A549 treated with DMSO at 1 μM for 4 hours (cell line): Measurements from ENCODE around the gene METTL3. TPM values are rescaled to one million over a fixed set of nuclear protein-coding genes. Genes with fewer than 3 reads are reported as not detected.

ENCODE experiments used
- total RNA-seq: library from RNA; stranded (reverse); fragments of 200-300 nt; extraction: Qiagen RNA extraction; gene quantifications from 5 replicates; pipeline ENCODE4 v1.2.3, GENCODE V29; 2022; ENCODE audit warnings: low read depth

METTL3 gene
- 39.3 to 55.4 TPM (median 53.2 TPM) in 5 replicates for total RNA-seq

GRCh38 chr14:21510735-21511657 is at the start of gene METTL3:
TSS of gene METTL3 (minus strand) at chr14:21511340. CDS start at chr14:21511223, 117 bp downstream.

DNA sequence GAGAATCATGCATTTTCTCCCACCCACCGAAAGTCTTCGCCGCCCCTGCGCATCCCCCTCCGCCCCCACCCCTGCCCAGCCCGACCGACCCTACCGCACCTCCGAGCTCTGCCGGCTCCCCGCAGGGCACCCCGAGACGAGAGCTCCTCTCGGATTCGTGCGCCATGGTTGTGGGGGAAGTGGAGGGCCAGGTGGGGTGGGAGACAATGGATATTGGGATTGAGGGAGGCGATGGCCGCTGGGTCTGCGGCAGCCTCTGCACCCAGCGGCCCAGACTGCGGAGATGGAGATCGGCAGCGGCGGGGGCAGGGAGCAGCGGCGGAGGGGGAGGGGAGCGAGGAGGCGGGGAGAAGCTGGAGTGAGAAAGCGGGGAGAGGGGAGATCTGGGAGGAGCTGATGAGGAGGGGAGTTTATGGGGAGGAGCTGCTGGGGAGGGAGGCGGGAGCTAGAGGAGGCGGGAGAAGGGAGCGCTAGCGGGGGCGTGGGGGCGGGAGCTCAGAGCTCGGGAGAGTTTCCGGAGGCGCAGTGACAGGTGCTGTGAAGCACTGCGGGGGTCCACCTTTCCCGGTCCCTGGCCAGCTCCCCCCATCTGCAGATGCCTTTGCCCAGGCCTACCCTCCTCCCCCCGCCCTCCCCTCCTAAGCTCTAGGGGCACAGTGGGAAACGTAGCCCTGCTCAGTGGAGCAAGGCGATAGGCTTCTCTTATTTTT is 15.0 kb upstream of the METTL3 start, which contains the start of gene SALL2:
Gene SALL2 (minus strand): TSS at position 385 of the 710 bp plus-strand sequence. CDS start 219 bp downstream, at position 166.

GRCh38 chr14:21476925-21477681 is 34.0 kb downstream of the METTL3 start, which contains the start of the genes RAB2B and TOX4:
TSS of gene RAB2B (minus strand) at chr14:21476959. CDS start at chr14:21476872, 87 bp downstream.
TSS of gene TOX4 (plus strand) at chr14:21477195. CDS start at chr14:21477279, 84 bp downstream.

DNA sequence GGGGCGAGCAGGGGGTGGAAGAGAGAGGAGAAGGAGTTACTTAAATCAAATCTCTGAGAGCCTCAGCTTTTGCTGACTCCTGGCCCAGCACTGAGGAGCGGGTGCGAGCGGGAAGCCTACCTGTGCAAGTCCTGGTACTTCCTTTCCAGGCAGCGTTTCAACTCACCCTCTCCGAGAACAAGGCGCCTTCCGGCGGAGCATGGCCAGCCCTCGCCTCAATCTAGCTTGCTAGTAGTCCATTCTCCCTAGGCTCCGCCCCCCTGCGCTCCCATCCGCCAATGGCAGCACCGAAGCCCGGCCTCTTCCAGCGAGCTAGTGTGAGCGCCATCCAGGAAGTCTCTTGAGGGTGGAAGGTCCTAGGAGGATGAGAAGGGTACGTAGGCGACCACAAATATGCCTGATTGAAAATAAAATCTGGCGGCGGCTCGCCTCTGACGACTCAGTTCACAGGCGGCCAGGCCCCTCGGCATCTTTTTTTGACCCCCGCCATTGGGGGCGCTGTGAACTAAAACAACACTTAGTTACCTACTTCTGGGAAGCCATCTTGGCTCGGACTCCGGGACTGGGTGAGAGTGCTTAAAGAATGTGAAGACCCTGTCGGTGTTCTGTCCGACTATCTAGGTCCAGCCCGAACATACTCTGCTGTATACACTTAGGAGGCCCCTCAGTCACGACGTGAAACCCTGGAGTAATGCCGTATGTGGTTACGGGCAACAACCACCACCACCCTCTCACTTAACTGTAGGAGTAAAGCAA is 55.0 kb downstream of the METTL3 start, which contains the start of gene CHD8:
Gene CHD8 (minus strand): TSS at position 212 of the 756 bp plus-strand sequence. CDS start 24,480 bp downstream, outside the sequence.

Other genes with a start within 250 kb of the METTL3 start
- gene HNRNPC, start 241.9 kb downstream of the METTL3 start, total RNA-seq: 834 to 993 TPM (median 864 TPM) in 5 replicates
- gene RPGRIP1, start 231.3 kb downstream of the METTL3 start, total RNA-seq: 0.24 to 0.54 TPM (median 0.26 TPM) in 5 replicates
- gene SUPT16H, start 127.3 kb downstream of the METTL3 start, total RNA-seq: 108 to 118 TPM (median 114 TPM) in 5 replicates
- gene CHD8, start 55.2 kb downstream of the METTL3 start, total RNA-seq: 40.1 to 45.5 TPM (median 41.5 TPM) in 5 replicates
- gene RAB2B, start 34.4 kb downstream of the METTL3 start, total RNA-seq: 13.3 to 16.6 TPM (median 14.4 TPM) in 5 replicates
- gene TOX4, start 34.1 kb downstream of the METTL3 start, total RNA-seq: 65.3 to 76.8 TPM (median 68.1 TPM) in 5 replicates
- 0.89 to 1.3 TPM (median 1.0 TPM) in 5 replicates for gene SALL2, start 15.0 kb upstream of the METTL3 start, total RNA-seq
- gene OR10G3, start 68.7 kb upstream of the METTL3 start, total RNA-seq: not detected in 5 replicates
- not detected in 5 replicates for gene OR10G2, start 123.6 kb upstream of the METTL3 start, total RNA-seq
- not detected in 5 replicates for gene OR4E2, start 142.5 kb upstream of the METTL3 start, total RNA-seq
- gene OR4E1, start 162.5 kb upstream of the METTL3 start, total RNA-seq: not detected in 5 replicates